Measurements from ENCODE around the gene CCNA1. TPM values are rescaled to one million over a fixed set of nuclear protein-coding genes. Genes with fewer than 3 reads are reported as not detected.

The CCNA1 gene
- total RNA-seq, 1 experiment from 2014 or later, result 2.7 TPM

DNA sequence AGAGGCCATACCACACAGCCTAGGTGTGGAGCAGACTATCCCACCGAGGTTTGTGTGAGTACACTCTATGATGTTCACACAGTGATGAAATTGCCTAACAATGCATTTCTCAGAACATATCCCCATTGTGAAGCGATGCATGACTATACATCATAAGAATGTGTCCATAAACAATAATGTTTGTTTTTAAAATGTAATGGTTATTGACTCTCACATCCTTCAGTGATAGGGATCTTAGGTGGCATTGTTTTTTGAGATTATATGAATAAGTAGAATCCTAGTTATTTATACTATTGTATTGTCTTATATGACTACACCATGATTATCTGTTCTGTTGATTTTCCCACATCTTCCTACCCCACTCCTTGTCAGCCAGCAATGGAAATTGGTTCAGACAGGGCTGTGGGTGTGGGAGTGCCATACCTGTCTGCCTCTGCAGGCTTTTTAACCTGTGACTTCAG, 13.6 kb downstream of the CCNA1 start:
- no peak overlapping the region for H4K5ac ChIP-seq (ENCODE audit: insufficient read length, low read depth, low read length)
- no peak overlapping the region for H4K8ac ChIP-seq (replicated peaks; ENCODE audit: insufficient read length, low read depth, low read length)
- H3K23ac ChIP-seq (ENCODE audit: insufficient read length, low read depth, low read length), result no peak overlapping the region
- H2BK20ac ChIP-seq (ENCODE audit: low read depth, low read length, poor library complexity, severe bottlenecking), result no peak overlapping the region
- H3K27ac ChIP-seq (ENCODE audit: insufficient read length, low read depth, low read length), result no peak overlapping the region
- H2BK5ac ChIP-seq (ENCODE audit: insufficient read length, low read length), result no peak overlapping the region
- H4K91ac ChIP-seq (ENCODE audit: insufficient read length, low read depth, low read length), result no peak overlapping the region
- H2AK5ac ChIP-seq (ENCODE audit: insufficient read length, low read length), result no peak overlapping the region
- Mint-ChIP-seq H3K27ac (no peak overlapping the region), H3K36me3 (ENCODE audit: insufficient read depth in 1 of 3, low read depth in 3 of 3) (no peaks in the 10 kb centered on the region), H3K27me3 (ENCODE audit: low read depth) (peaks cover 1% of the 10 kb centered on the region), H3K4me1 (peaks cover 11 to 13% of the 10 kb centered on the region in 2 experiments), H3K4me3 (no peak overlapping the region), H3K9me3 (no peaks in the 10 kb centered on the region)
- no peaks in the 10 kb centered on the region for H3K79me2 ChIP-seq (ENCODE audit: insufficient read depth, low read length)
- H3K9ac ChIP-seq (ENCODE audit: extremely low read depth, insufficient read length, low read length), result no peak overlapping the region
- no peak overlapping the region for H3T11ph ChIP-seq (ENCODE audit: low read length)
- no peak overlapping the region for H2BK15ac ChIP-seq (ENCODE audit: low read depth, low read length)
- WGBS (ENCODE audit: extremely low coverage, insufficient read length, low lambda C conversion rate), result no CpG with 5 or more reads among the region's 2 CpGs
- no peaks in the 10 kb centered on the region for H3K79me1 ChIP-seq (ENCODE audit: insufficient read depth, low read depth, low read length, poor library complexity, severe bottlenecking)
- no peaks in the 10 kb centered on the region for H3K9me3 ChIP-seq (ENCODE audit: control insufficient read depth, low read depth, low read length)
- no peak overlapping the region for H2BK12ac ChIP-seq (ENCODE audit: insufficient read length, low read depth, low read length)
- no peak overlapping the region for H3K14ac ChIP-seq (ENCODE audit: insufficient read depth, low read length)
- no peak overlapping the region for H3K4ac ChIP-seq (ENCODE audit: low read depth, low read length)
- no peak overlapping the region for H3K56ac ChIP-seq (ENCODE audit: insufficient read length, low read depth, low read length)
- H3K27me3 ChIP-seq (ENCODE audit: insufficient read depth, low read length), result no peaks in the 10 kb centered on the region
- H3K23me2 ChIP-seq (ENCODE audit: insufficient read length, low read depth, low read length, poor library complexity, severe bottlenecking), result no peaks in the 10 kb centered on the region
- H4K20me1 ChIP-seq (ENCODE audit: control insufficient read depth, insufficient read depth, insufficient read length), result no peaks in the 10 kb centered on the region
- H3K18ac ChIP-seq (ENCODE audit: insufficient read length, low read depth, low read length), result no peak overlapping the region
- H3K4me2 ChIP-seq (ENCODE audit: insufficient read depth, insufficient read length, low read length), result no peak overlapping the region
- TF ChIP-seq CTCF (conservative IDR thresholded peaks at IDR 0.05), result no peak
- DNase-seq, result no peak
- H2BK120ac ChIP-seq (ENCODE audit: low read depth, low read length, poor library complexity, severe bottlenecking), result no peak overlapping the region
- no peak overlapping the region for H2AFZ ChIP-seq (ENCODE audit: low read length)
- H3K4me1 ChIP-seq (ENCODE audit: insufficient read depth, low read length), result no peaks in the 10 kb centered on the region
